Kidney (tissue), 14 donors: ENCODE data around the gene PCDH9. TPM values are rescaled to one million over a fixed set of nuclear protein-coding genes. Genes with fewer than 3 reads are reported as not detected.

Experiments
- DNase-seq, 5 donors: peaks; one replicate each; pipeline ENCODE4 v3.0.0-alpha.2; 2013 to 2020
- FAIRE-seq: peaks from 2 replicates; lab custom pipeline; 2012; peaks lifted over from hg19 to GRCh38; lab: Jason Lieb, UNC
- H3K27ac ChIP-seq, 2 donors: one replicate each; pipeline ENCODE4 v1.7.0; 2013; ENCODE audit warnings: low read depth in 2 of 2, low read length in 2 of 2, inconsistent platforms in 1 of 2
- H3K27me3 ChIP-seq: one replicate; pipeline ENCODE4 v1.7.1; 2013; ENCODE audit warnings: low read length, inconsistent platforms; ENCODE audit not compliant: control insufficient read depth, insufficient read depth
- H3K36me3 ChIP-seq, 3 donors: one replicate each; pipeline versions ENCODE4 v1.7.0 to v1.7.1; 2013; ENCODE audit warnings: low read length in 3 of 3, control low read depth in 1 of 3, inconsistent platforms in 1 of 3; ENCODE audit not compliant: insufficient read depth in 3 of 3, control insufficient read depth in 2 of 3
- H3K4me1 ChIP-seq, 3 donors: one replicate each; pipeline versions ENCODE4 v1.7.0 to v1.7.1; 2013; ENCODE audit warnings: low read length in 3 of 3, inconsistent platforms in 1 of 3, low read depth in 1 of 3; ENCODE audit not compliant: control insufficient read depth in 2 of 3, insufficient read depth in 2 of 3
- H3K4me3 ChIP-seq, 3 donors: one replicate each; pipeline versions ENCODE4 v1.7.0 to v1.8.1; 2013; ENCODE audit warnings: low read length in 3 of 3, control low read depth in 1 of 3, inconsistent platforms in 1 of 3
- H3K9ac ChIP-seq, 3 donors: one replicate each; pipeline versions ENCODE4 v1.7.0 to v1.7.1; 2013; ENCODE audit warnings: low read length in 3 of 3, control low read depth in 1 of 3, inconsistent platforms in 1 of 3
- H3K9me3 ChIP-seq, 3 donors: one replicate each; pipeline versions ENCODE4 v1.7.0 to v1.7.1; 2013; ENCODE audit warnings: low read length in 3 of 3, control low read depth in 1 of 3, inconsistent platforms in 1 of 3; ENCODE audit not compliant: control insufficient read depth in 2 of 3, insufficient read depth in 1 of 3
- intact Hi-C: fragments of 100-400 bp; cut with DNase I; formaldehyde crosslinking; loops from one replicate; pipeline ENCODE4 v1.11.1; 2022
- polyA plus RNA-seq: library from polyadenylated mRNA; stranded (reverse); fragments of 350-450 nt; fragmentation: Illumina TruSeq; extraction: RNeasy Lipid Tissue Mini Kit (QIAGEN cat#74804); gene quantifications from one replicate; pipeline ENCODE4 v1.2.3, GENCODE V29; 2014; ENCODE audit warnings: low read depth, low replicate concordance; ENCODE audit not compliant: insufficient read depth
- total RNA-seq: library from RNA; stranded (reverse); fragmentation: NEBNext Ultra II Directional; extraction: Animal tissue kit (Norgen Biotek cat#: 25700); gene quantifications from one replicate; pipeline ENCODE4 v1.2.1, GENCODE V29; 2021
- TF ChIP-seq, protein P1 (sequence below): IDR thresholded peaks from 3 replicates; pipeline ENCODE4 v1.5.1; 2012; ENCODE audit warnings: mild to moderate bottlenecking, moderate library complexity, borderline replicate concordance; ENCODE audit not compliant: insufficient read depth; ENCODE audit errors: extremely low read depth
- donor health status: control.
- donor health status: control.
- donor health status: control.
- donor health status: control.
- donor health status: control.
- donor health status: DM: yes; HTN: yes; CAD: no.
- donor health status: Normal renal cell carcinoma (clear cell type).

Gene PCDH9
- total and polyA plus RNA-seq, 2 donors from 2014 or later = 1.6 to 9.5 TPM

DNA sequence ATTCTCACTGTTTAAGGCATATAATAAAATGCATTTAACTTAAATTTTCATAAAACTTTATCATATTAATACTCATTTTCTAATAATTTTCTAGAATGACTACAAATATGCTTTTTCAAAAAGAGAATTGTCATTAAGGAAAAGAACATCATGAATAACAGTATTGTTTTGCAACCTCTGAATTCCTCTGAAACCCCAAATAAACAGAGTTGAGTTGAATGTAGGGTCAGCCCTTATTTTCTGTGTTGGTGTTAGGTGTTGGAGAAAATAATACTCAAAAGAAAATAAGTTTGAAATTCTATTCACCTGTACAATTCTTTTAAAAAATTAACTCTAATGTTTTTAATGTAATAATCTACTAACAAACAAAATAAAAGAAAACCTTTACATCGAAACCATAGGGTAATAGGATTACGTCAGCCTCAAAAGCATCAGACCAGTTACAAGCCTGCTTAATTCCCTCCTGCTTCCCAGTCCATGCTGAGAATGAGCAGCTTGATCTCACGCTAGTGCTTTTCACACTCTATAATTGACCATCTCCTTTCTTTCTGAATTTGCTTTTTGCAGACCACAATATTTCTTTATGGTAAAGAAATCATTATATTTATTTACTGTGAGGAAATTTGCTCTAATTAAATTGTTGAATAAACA, 160.9 kb downstream of the PCDH9 start:
- H3K9ac ChIP-seq = no peak overlapping the region
- no peak for FAIRE-seq
- intact Hi-C loops = no loop called here
- no peaks in the 10 kb centered on the region for H3K36me3 ChIP-seq
- no peaks in the 10 kb centered on the region for H3K27me3 ChIP-seq
- DNase-seq = no peak
- H3K4me3 ChIP-seq = no peak overlapping the region
- no peak overlapping the region for H3K27ac ChIP-seq
- TF ChIP-seq, protein P1, sequence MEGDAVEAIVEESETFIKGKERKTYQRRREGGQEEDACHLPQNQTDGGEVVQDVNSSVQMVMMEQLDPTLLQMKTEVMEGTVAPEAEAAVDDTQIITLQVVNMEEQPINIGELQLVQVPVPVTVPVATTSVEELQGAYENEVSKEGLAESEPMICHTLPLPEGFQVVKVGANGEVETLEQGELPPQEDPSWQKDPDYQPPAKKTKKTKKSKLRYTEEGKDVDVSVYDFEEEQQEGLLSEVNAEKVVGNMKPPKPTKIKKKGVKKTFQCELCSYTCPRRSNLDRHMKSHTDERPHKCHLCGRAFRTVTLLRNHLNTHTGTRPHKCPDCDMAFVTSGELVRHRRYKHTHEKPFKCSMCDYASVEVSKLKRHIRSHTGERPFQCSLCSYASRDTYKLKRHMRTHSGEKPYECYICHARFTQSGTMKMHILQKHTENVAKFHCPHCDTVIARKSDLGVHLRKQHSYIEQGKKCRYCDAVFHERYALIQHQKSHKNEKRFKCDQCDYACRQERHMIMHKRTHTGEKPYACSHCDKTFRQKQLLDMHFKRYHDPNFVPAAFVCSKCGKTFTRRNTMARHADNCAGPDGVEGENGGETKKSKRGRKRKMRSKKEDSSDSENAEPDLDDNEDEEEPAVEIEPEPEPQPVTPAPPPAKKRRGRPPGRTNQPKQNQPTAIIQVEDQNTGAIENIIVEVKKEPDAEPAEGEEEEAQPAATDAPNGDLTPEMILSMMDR = no peak
- no peaks in the 10 kb centered on the region for H3K9me3 ChIP-seq
- no peaks in the 10 kb centered on the region for H3K4me1 ChIP-seq

DNA sequence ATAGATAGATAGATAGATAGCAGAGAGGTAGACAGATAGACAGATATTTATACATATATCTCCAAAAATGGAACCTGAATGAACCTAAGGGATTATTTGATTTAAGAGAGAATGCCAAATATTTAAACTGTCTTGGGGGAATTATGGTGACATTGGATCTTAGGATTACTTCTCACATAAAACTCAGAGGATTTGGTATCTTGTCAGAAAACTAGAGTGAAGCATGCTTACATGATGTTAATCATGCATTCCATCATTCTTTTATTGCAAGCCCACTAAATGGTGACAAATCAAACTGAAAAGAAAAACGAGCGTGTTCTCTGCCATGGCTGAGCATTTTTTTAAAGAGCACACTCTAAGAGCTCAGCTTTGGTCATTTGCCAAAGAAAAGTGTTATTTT, 165.2 kb downstream of the PCDH9 start:
- Histone ChIP-seq H3K9me3 (no peaks in the 10 kb centered on the region), H3K9ac (no peak overlapping the region), H3K4me3 (no peak overlapping the region), H3K27ac (no peak overlapping the region), H3K4me1 (no peaks in the 10 kb centered on the region), H3K27me3 (no peaks in the 10 kb centered on the region), H3K36me3 (no peaks in the 10 kb centered on the region)
- intact Hi-C loops = no loop called here
- no peak for FAIRE-seq
- no peak for DNase-seq
- TF ChIP-seq, protein P1 = no peak

DNA sequence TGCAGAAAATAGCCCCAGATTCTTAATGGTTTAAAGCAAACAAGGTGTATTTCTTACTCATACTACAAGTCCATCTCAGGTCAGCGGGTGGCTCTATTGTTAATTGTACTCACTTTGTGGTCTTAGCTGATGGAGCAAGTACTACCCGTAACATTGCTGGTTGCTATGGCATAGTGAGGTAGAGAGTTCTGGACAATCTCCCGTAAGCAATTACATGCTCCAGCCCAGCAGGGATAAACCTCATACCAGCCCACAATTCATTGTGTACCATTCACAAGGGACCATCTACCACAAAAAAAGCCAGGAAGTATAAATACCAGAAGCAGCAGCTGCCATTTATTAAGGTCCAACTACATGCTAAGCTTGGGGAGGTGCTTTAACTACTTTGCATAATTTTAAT, 167.1 kb downstream of the PCDH9 start:
- no peaks in the 10 kb centered on the region for H3K36me3 ChIP-seq
- H3K27ac ChIP-seq = no peak overlapping the region
- H3K27me3 ChIP-seq = no peaks in the 10 kb centered on the region
- H3K9ac ChIP-seq = no peak overlapping the region
- intact Hi-C loops = no loop called here
- H3K4me3 ChIP-seq = no peak overlapping the region
- no peaks in the 10 kb centered on the region for H3K9me3 ChIP-seq
- H3K4me1 ChIP-seq = no peaks in the 10 kb centered on the region
- DNase-seq = no peak
- TF ChIP-seq, protein P1 = no peak
- no peak for FAIRE-seq

DNA sequence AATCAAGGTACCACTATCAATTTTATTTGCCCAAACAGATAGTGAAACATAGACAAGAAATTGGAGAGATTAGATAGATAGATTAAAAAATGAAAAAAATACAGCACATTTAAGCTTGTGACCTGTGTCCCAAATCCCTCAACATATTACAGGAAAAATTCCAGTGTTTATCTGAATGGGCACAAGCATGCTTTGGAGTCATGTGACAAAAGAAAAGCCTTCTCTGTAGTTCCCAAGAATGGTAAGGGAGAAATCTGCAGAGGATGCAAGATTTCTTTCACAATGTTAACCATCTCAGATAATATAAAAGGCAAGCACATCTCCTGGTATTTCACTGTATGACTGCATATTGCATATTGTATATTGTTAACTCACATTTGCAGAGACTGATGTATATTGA, 168.0 kb downstream of the PCDH9 start:
- Histone ChIP-seq H3K27ac (no peak overlapping the region), H3K9ac (no peak overlapping the region), H3K36me3 (no peaks in the 10 kb centered on the region), H3K9me3 (no peaks in the 10 kb centered on the region), H3K4me1 (no peaks in the 10 kb centered on the region), H3K27me3 (no peaks in the 10 kb centered on the region), H3K4me3 (no peak overlapping the region)
- DNase-seq = no peak
- TF ChIP-seq, protein P1 = no peak
- no peak for FAIRE-seq
- intact Hi-C loops = no loop called here
